ENCODE data around the gene CAV2.

DNA sequence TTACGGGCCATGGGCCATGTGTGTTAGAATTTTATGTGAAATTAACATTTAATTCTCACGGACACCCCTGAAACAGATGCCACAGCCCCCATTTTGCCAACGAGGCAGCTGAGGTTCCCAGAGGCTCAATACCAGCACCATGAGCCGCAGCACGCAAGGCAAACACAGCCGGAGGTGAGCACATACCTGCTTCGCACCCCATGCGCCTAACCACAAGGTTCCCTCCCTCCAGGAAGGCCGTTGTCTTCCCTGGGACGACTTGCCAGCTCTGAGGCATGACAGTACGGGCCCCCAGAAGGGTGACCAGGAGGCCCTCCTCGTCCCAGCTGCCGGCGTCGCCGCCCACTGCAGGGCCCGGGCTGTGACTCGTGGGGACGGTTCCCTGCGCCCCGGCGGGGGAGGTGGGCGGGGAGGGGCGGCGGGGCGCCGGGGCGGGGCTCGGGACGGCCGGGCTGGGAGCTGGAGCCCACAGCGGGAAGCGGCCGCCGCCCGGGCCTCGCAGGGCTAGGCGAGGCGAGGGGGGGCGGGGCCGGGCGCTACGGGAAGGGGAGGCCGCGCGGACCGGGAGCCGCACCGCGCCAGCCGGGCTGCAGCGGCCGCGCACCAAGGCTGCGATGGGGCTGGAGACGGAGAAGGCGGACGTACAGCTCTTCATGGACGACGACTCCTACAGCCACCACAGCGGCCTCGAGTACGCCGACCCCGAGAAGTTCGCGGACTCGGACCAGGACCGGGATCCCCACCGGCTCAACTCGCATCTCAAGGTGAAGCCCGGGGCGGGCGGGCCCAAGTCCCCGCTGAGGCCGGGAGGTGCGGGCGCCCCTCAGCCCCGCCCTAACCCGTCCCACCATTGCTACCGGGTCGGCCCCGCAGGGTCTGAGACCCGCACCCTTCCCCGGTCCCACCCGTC lies at the start of gene CAV2:
- TF ChIP-seq, protein P1, sequence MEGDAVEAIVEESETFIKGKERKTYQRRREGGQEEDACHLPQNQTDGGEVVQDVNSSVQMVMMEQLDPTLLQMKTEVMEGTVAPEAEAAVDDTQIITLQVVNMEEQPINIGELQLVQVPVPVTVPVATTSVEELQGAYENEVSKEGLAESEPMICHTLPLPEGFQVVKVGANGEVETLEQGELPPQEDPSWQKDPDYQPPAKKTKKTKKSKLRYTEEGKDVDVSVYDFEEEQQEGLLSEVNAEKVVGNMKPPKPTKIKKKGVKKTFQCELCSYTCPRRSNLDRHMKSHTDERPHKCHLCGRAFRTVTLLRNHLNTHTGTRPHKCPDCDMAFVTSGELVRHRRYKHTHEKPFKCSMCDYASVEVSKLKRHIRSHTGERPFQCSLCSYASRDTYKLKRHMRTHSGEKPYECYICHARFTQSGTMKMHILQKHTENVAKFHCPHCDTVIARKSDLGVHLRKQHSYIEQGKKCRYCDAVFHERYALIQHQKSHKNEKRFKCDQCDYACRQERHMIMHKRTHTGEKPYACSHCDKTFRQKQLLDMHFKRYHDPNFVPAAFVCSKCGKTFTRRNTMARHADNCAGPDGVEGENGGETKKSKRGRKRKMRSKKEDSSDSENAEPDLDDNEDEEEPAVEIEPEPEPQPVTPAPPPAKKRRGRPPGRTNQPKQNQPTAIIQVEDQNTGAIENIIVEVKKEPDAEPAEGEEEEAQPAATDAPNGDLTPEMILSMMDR (IDR thresholded peaks at IDR 0.05; ENCODE audit: control extremely low read depth in 1 of 3, insufficient read depth in 1 of 3, low read depth in 1 of 3, low read length in 3 of 3) = no peak
- TF ChIP-seq RAD21 (IDR thresholded peaks at IDR 0.05 in 1 of 2, conservative IDR thresholded peaks at IDR 0.05 in 1 of 2; ENCODE audit: low read depth in 2 of 2, low read length in 2 of 2) (no peak), KDM5A (IDR thresholded peaks at IDR 0.05; ENCODE audit: low read length) (no peak), EGR1 (IDR thresholded peaks at IDR 0.05; ENCODE audit: borderline replicate concordance, low read depth, low read length) (no peak), POLR2A (IDR thresholded peaks at IDR 0.05; ENCODE audit: control extremely low read depth in 1 of 2, low read depth in 2 of 2, low read length in 2 of 2) (no peak), CREB1 (IDR thresholded peaks at IDR 0.05) (no peak), BACH1 (IDR thresholded peaks at IDR 0.05; ENCODE audit: low read length) (no peak), NRF1 (IDR thresholded peaks at IDR 0.05; ENCODE audit: low read depth, low read length) (no peak), TAF1 (IDR thresholded peaks at IDR 0.05; ENCODE audit: low read depth, low read length) (no peak), JUND (IDR thresholded peaks at IDR 0.05; ENCODE audit: low read length) (no peak), JUN (IDR thresholded peaks at IDR 0.05; ENCODE audit: low read depth, low read length) (no peak)
- TF ChIP-seq, protein P2, sequence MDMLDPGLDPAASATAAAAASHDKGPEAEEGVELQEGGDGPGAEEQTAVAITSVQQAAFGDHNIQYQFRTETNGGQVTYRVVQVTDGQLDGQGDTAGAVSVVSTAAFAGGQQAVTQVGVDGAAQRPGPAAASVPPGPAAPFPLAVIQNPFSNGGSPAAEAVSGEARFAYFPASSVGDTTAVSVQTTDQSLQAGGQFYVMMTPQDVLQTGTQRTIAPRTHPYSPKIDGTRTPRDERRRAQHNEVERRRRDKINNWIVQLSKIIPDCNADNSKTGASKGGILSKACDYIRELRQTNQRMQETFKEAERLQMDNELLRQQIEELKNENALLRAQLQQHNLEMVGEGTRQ (IDR thresholded peaks at IDR 0.05; ENCODE audit: low read length) = no peak
